Measurements from ENCODE around the gene TBC1D19.

TBC1D19 gene

GRCh38 chr4:26647523-26648224, 63.8 kb downstream of the TBC1D19 start:
- Histone ChIP-seq H3K27me3 (ENCODE audit: insufficient read depth, poor library complexity, severe bottlenecking) (no peaks in the 10 kb centered on the region), H3K4me3 (replicated peaks; ENCODE audit: insufficient read depth, low read length) (no peak overlapping the region), H3K27ac (replicated peaks) (no peak overlapping the region)
- TF ChIP-seq GABPA (IDR thresholded peaks at IDR 0.05; ENCODE audit: low read depth) (no peak), SPI1 (IDR thresholded peaks at IDR 0.05; ENCODE audit: borderline replicate concordance, low read depth) (no peak), POLR2AphosphoS5 (IDR thresholded peaks at IDR 0.05; ENCODE audit: low read depth) (no peak), CTCF (IDR thresholded peaks at IDR 0.05; ENCODE audit: insufficient read depth, low read length) (no peak)
- TF ChIP-seq, protein P1, sequence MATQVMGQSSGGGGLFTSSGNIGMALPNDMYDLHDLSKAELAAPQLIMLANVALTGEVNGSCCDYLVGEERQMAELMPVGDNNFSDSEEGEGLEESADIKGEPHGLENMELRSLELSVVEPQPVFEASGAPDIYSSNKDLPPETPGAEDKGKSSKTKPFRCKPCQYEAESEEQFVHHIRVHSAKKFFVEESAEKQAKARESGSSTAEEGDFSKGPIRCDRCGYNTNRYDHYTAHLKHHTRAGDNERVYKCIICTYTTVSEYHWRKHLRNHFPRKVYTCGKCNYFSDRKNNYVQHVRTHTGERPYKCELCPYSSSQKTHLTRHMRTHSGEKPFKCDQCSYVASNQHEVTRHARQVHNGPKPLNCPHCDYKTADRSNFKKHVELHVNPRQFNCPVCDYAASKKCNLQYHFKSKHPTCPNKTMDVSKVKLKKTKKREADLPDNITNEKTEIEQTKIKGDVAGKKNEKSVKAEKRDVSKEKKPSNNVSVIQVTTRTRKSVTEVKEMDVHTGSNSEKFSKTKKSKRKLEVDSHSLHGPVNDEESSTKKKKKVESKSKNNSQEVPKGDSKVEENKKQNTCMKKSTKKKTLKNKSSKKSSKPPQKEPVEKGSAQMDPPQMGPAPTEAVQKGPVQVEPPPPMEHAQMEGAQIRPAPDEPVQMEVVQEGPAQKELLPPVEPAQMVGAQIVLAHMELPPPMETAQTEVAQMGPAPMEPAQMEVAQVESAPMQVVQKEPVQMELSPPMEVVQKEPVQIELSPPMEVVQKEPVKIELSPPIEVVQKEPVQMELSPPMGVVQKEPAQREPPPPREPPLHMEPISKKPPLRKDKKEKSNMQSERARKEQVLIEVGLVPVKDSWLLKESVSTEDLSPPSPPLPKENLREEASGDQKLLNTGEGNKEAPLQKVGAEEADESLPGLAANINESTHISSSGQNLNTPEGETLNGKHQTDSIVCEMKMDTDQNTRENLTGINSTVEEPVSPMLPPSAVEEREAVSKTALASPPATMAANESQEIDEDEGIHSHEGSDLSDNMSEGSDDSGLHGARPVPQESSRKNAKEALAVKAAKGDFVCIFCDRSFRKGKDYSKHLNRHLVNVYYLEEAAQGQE (IDR thresholded peaks at IDR 0.05; ENCODE audit: insufficient replicate concordance, low read depth): no peak
- no peak for DNase-seq (ENCODE audit: low read depth in 1 of 2, low spot score in 1 of 2)

- DNase-seq (ENCODE audit: low read depth in 1 of 2, low spot score in 1 of 2): no peak
- no peak overlapping the region for H3K4me3 ChIP-seq (replicated peaks; ENCODE audit: insufficient read depth, low read length)
- H3K27ac ChIP-seq (replicated peaks): no peak overlapping the region
- TF ChIP-seq POLR2AphosphoS5 (IDR thresholded peaks at IDR 0.05; ENCODE audit: low read depth) (no peak), SPI1 (IDR thresholded peaks at IDR 0.05; ENCODE audit: borderline replicate concordance, low read depth) (no peak), CTCF (IDR thresholded peaks at IDR 0.05; ENCODE audit: insufficient read depth, low read length) (no peak), GABPA (IDR thresholded peaks at IDR 0.05; ENCODE audit: low read depth) (no peak)
- TF ChIP-seq, protein P1 (IDR thresholded peaks at IDR 0.05; ENCODE audit: insufficient replicate concordance, low read depth): no peak
- no peaks in the 10 kb centered on the region for H3K27me3 ChIP-seq (ENCODE audit: insufficient read depth, poor library complexity, severe bottlenecking)
These were observed 64.4 kb downstream of the TBC1D19 start for GRCh38 chr4:26648260-26648659.

GRCh38 chr4:26660261-26660660, 76.4 kb downstream of the TBC1D19 start:
- Histone ChIP-seq H3K27me3 (ENCODE audit: insufficient read depth, poor library complexity, severe bottlenecking) (no peaks in the 10 kb centered on the region), H3K27ac (replicated peaks) (no peak overlapping the region), H3K4me3 (replicated peaks; ENCODE audit: insufficient read depth, low read length) (no peak overlapping the region)
- DNase-seq (ENCODE audit: low read depth in 1 of 2, low spot score in 1 of 2): no peak
- TF ChIP-seq SPI1 (IDR thresholded peaks at IDR 0.05; ENCODE audit: borderline replicate concordance, low read depth) (no peak), CTCF (IDR thresholded peaks at IDR 0.05; ENCODE audit: insufficient read depth, low read length) (no peak), POLR2AphosphoS5 (IDR thresholded peaks at IDR 0.05; ENCODE audit: low read depth) (no peak), GABPA (IDR thresholded peaks at IDR 0.05; ENCODE audit: low read depth) (no peak)
- TF ChIP-seq, protein P1 (IDR thresholded peaks at IDR 0.05; ENCODE audit: insufficient replicate concordance, low read depth): no peak
